Astrocyte of the cerebellum (primary cell): ENCODE results near the gene KCTD20.

ENCODE experiments used
- DNase-seq: peaks from one replicate; pipeline ENCODE4 v3.0.0-alpha.2; 2011; ENCODE audit warnings: low read depth
- H3K4me3 ChIP-seq: 2 replicates; pipeline ENCODE4 v1.5.1; 2011; ENCODE audit warnings: mild to moderate bottlenecking, low read depth, low read length, moderate library complexity
- in situ Hi-C: cut with HindIII; loops from 2 replicates; pipeline ENCODE4 v1.10.0; 2017; ENCODE audit warnings: low sequenced_read_pairs
- TF ChIP-seq, protein P1 (sequence below): IDR thresholded peaks from 2 replicates; pipeline ENCODE4 v1.5.1; 2012; ENCODE audit warnings: low read length, low read depth, moderate library complexity, mild to moderate bottlenecking; ENCODE audit errors: missing control alignments

KCTD20 gene

DNA sequence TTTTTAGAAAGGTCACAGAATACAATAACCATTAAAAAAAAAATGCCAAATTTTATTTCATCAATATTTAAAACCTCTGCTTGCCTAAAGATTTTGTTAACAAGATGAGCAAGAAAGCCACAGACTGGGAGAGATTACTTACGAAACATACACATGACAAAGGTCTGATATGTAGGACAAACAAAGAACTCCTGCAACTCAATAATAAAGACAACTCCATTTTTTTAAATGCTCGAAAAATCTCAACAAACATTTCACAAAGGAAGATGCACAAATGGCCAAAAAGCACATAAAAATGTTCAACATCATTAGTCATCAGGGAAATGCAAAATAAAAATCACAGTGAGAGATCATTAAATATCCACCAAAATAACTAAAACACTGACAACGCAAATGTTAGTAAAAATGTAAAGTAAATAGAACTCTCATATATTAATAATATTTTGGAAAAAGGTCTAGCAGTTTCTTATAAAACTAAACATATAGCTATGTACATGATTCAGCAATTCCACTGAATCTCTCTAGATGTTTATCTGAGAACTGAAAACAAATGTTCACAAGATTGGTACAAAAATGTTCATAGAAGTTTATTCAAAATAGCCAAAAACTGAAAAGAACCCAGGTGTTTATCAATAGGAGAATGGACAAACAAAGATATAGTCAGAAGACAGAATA, 94.2 kb downstream of the KCTD20 start:
- TF ChIP-seq, protein P1, sequence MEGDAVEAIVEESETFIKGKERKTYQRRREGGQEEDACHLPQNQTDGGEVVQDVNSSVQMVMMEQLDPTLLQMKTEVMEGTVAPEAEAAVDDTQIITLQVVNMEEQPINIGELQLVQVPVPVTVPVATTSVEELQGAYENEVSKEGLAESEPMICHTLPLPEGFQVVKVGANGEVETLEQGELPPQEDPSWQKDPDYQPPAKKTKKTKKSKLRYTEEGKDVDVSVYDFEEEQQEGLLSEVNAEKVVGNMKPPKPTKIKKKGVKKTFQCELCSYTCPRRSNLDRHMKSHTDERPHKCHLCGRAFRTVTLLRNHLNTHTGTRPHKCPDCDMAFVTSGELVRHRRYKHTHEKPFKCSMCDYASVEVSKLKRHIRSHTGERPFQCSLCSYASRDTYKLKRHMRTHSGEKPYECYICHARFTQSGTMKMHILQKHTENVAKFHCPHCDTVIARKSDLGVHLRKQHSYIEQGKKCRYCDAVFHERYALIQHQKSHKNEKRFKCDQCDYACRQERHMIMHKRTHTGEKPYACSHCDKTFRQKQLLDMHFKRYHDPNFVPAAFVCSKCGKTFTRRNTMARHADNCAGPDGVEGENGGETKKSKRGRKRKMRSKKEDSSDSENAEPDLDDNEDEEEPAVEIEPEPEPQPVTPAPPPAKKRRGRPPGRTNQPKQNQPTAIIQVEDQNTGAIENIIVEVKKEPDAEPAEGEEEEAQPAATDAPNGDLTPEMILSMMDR: no peak
- DNase-seq: no peak
- in situ Hi-C loops: no loop called here

DNA sequence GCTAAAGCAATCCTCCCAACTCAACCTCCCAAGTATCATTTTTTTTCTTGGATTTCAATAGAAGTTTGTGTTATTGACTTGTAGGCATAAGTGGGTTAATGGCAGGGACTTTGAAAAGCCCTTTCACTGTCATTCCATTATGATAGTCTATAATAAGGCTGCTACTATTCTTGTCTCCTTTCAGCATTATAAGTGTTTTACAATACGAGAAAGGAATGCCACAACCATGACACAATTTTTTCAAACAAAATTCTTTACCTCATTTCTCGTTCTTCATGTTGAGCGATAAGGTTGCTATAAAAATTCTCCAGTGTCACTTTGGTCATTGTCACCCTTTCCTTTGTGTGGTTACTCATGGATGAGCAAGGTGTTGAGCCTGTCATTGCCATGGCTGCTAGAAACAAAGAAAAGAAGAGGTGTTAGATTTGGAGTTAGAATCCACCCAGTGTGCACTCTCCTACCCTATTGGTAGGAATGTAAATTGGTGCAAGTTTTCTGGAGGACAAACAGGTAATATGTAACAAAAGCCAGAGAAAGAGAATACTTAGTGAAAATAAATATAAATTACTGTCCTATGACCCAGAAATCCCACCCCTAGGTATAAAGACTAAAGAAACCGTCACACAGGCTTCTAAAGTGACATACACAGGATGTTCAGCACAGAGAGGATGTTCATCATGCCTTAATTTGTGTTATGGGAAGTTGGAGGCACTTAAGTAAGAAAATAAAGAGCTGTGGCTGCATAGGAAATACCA, 97.2 kb downstream of the KCTD20 start:
- in situ Hi-C loops: no loop called here
- TF ChIP-seq, protein P1: peak; percentile 6
- DNase-seq: no peak
- H3K4me3 ChIP-seq: no peak overlapping the region

More for the DNA sequence above, 94.2 kb downstream of the KCTD20 start:
- no peak overlapping the region for H3K4me3 ChIP-seq
